Measurements from ENCODE around the gene CASP3.
A peak's percentile ranks its signal among the peaks of the same experiment; 100 is the strongest.

The CASP3 gene

GRCh38 chr4:184647266-184648053, 1.8 kb downstream of the CASP3 start:
- no peak for TF ChIP-seq TCF12 (IDR thresholded peaks at IDR 0.05; ENCODE audit: low read depth)
- TF ChIP-seq CREB1 (IDR thresholded peaks at IDR 0.05; ENCODE audit: low read depth), result no peak
- no peak for TF ChIP-seq CEBPB (IDR thresholded peaks at IDR 0.05)
- 0 out of 2 replicates have a peak, but pooled peaks have one; percentile 9 for TF ChIP-seq EGR1 (IDR thresholded peaks at IDR 0.05)
- TF ChIP-seq, protein P1, sequence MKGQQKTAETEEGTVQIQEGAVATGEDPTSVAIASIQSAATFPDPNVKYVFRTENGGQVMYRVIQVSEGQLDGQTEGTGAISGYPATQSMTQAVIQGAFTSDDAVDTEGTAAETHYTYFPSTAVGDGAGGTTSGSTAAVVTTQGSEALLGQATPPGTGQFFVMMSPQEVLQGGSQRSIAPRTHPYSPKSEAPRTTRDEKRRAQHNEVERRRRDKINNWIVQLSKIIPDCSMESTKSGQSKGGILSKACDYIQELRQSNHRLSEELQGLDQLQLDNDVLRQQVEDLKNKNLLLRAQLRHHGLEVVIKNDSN (IDR thresholded peaks at IDR 0.05), result no peak

- TF ChIP-seq REST (IDR thresholded peaks at IDR 0.05; ENCODE audit: low read depth) (no peak), EGR1 (IDR thresholded peaks at IDR 0.05) (no peak), ZBTB7A (IDR thresholded peaks at IDR 0.05; ENCODE audit: low read depth) (no peak), YY1 (IDR thresholded peaks at IDR 0.05; ENCODE audit: low read depth) (no peak), EP300 (IDR thresholded peaks at IDR 0.05; ENCODE audit: borderline replicate concordance) (no peak), TAF1 (IDR thresholded peaks at IDR 0.05; ENCODE audit: low read depth) (no peak), TCF12 (IDR thresholded peaks at IDR 0.05; ENCODE audit: low read depth) (no peak), NFIC (IDR thresholded peaks at IDR 0.05) (no peak), FOXM1 (IDR thresholded peaks at IDR 0.05; ENCODE audit: borderline replicate concordance, low read depth) (no peak), CREB1 (IDR thresholded peaks at IDR 0.05; ENCODE audit: low read depth) (no peak), CEBPB (IDR thresholded peaks at IDR 0.05) (no peak), RAD21 (IDR thresholded peaks at IDR 0.05; ENCODE audit: low read depth) (no peak)
- TF ChIP-seq, protein P2, sequence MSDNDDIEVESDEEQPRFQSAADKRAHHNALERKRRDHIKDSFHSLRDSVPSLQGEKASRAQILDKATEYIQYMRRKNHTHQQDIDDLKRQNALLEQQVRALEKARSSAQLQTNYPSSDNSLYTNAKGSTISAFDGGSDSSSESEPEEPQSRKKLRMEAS (IDR thresholded peaks at IDR 0.05), result no peak
- TF ChIP-seq, protein P1 (IDR thresholded peaks at IDR 0.05), result no peak
Observed at GRCh38 chr4:184645904-184646610, 3.2 kb downstream of the CASP3 start.

- TF ChIP-seq RAD21 (IDR thresholded peaks at IDR 0.05; ENCODE audit: low read depth), result no peak
- no peak for TF ChIP-seq NFIC (IDR thresholded peaks at IDR 0.05)
- no peak for TF ChIP-seq EP300 (IDR thresholded peaks at IDR 0.05; ENCODE audit: borderline replicate concordance)
- TF ChIP-seq TAF1 (IDR thresholded peaks at IDR 0.05; ENCODE audit: low read depth), result no peak
- no peak for TF ChIP-seq ZBTB7A (IDR thresholded peaks at IDR 0.05; ENCODE audit: low read depth)
- TF ChIP-seq YY1 (IDR thresholded peaks at IDR 0.05; ENCODE audit: low read depth), result no peak
- no peak for TF ChIP-seq CEBPB (IDR thresholded peaks at IDR 0.05)
- TF ChIP-seq TCF12 (IDR thresholded peaks at IDR 0.05; ENCODE audit: low read depth), result no peak
- no peak for TF ChIP-seq EGR1 (IDR thresholded peaks at IDR 0.05)
- no peak for TF ChIP-seq REST (IDR thresholded peaks at IDR 0.05; ENCODE audit: low read depth)
- TF ChIP-seq FOXM1 (IDR thresholded peaks at IDR 0.05; ENCODE audit: borderline replicate concordance, low read depth), result no peak
- no peak for TF ChIP-seq CREB1 (IDR thresholded peaks at IDR 0.05; ENCODE audit: low read depth)
- TF ChIP-seq, protein P2 (IDR thresholded peaks at IDR 0.05), result no peak
- no peak for TF ChIP-seq TEAD4 (IDR thresholded peaks at IDR 0.05)
- TF ChIP-seq, protein P1 (IDR thresholded peaks at IDR 0.05), result no peak
Observed at GRCh38 chr4:184644553-184645307, 4.5 kb downstream of the CASP3 start.

GRCh38 chr4:184643731-184644130, 5.5 kb downstream of the CASP3 start:
- TF ChIP-seq FOXM1 (IDR thresholded peaks at IDR 0.05; ENCODE audit: borderline replicate concordance, low read depth) (no peak), EP300 (IDR thresholded peaks at IDR 0.05; ENCODE audit: borderline replicate concordance) (no peak), ZBTB7A (IDR thresholded peaks at IDR 0.05; ENCODE audit: low read depth) (no peak), NFIC (IDR thresholded peaks at IDR 0.05) (no peak), RAD21 (IDR thresholded peaks at IDR 0.05; ENCODE audit: low read depth) (no peak), CEBPB (IDR thresholded peaks at IDR 0.05) (no peak), REST (IDR thresholded peaks at IDR 0.05; ENCODE audit: low read depth) (no peak), EGR1 (IDR thresholded peaks at IDR 0.05) (no peak), TCF12 (IDR thresholded peaks at IDR 0.05; ENCODE audit: low read depth) (no peak), YY1 (IDR thresholded peaks at IDR 0.05; ENCODE audit: low read depth) (no peak), TAF1 (IDR thresholded peaks at IDR 0.05; ENCODE audit: low read depth) (no peak), TEAD4 (IDR thresholded peaks at IDR 0.05) (no peak), CREB1 (IDR thresholded peaks at IDR 0.05; ENCODE audit: low read depth) (no peak)
- TF ChIP-seq, protein P1 (IDR thresholded peaks at IDR 0.05), result no peak
- TF ChIP-seq, protein P2 (IDR thresholded peaks at IDR 0.05), result no peak
